Right atrium auricular region (tissue), 2 donors: ENCODE data around the gene VEGFB. TPM values are rescaled to one million over a fixed set of nuclear protein-coding genes. Genes with fewer than 3 reads are reported as not detected.

ENCODE experiments used
- DNase-seq: peaks from one replicate; pipeline ENCODE4 v3.0.0-alpha.2; 2019; ENCODE audit warnings: low spot score
- H3K27ac ChIP-seq, 2 donors: fragments of 200-600 bp; sonication (generic); 1 replicate in 1 of 2; 2 replicates in 1 of 2; pipeline ENCODE4 v1.5.1; 2016 to 2019
- H3K27me3 ChIP-seq, 2 donors: fragments of 200-600 bp; sonication (generic); one replicate each; pipeline versions ENCODE4 v1.5.1 to v1.6.0; 2017 to 2019
- H3K36me3 ChIP-seq: fragments of 200-600 bp; sonication (generic); one replicate; pipeline ENCODE4 v1.5.1; 2016
- H3K4me1 ChIP-seq, 2 donors: fragments of 200-600 bp; sonication (generic); one replicate each; pipeline versions ENCODE4 v1.5.1 to v1.6.0; 2017 to 2019
- H3K4me3 ChIP-seq, 2 donors: fragments of 200-600 bp; sonication (generic); 1 replicate in 1 of 2; 2 replicates in 1 of 2; pipeline ENCODE4 v1.5.1; 2017 to 2019; ENCODE audit warnings: mild to moderate bottlenecking in 1 of 2, moderate library complexity in 1 of 2
- H3K9me3 ChIP-seq, 2 donors: fragments of 200-600 bp; sonication (generic); one replicate each; pipeline ENCODE4 v1.5.1; 2019
- total RNA-seq, 2 donors: library from RNA; depleted of rRNA; stranded (reverse); fragments of >200 nt; gene quantifications; one replicate each; pipeline ENCODE4 v1.1.0, GENCODE V29; 2016
- TF ChIP-seq, protein P1 (sequence below), 2 donors: fragments of 200-600 bp; sonication (generic); IDR thresholded peaks; one replicate each; pipeline ENCODE4 v1.5.1; 2019; ENCODE audit warnings: antibody characterized with exemption in 2 of 2

The VEGFB gene
- total RNA-seq, 2 donors from 2014 or later, result 153 to 201 TPM

DNA sequence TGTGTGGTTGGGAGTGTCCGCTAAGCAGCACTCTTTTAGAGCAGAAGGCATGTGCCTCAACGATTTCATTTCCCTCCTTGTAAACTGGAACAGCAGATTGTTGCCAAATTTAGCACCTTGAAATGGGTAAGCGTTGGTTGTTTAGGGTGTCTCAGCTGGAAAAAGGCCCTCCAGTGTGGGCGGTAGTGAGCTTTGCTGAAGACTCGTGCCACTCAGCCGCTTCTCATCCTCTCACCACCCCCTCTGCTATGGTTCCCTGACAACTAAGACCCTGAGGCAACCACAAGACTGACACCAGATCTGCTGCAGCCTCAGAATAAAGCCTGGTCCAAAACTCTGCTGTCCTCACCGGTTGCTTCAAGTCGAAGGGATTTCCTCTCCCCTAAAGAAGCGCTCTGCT, 37.8 kb upstream of the VEGFB start:
- Histone ChIP-seq H3K9me3 (no peaks in the 10 kb centered on the region), H3K27me3 (no peaks in the 10 kb centered on the region), H3K4me1 (no peaks in the 10 kb centered on the region), H3K4me3 (no peak overlapping the region), H3K36me3 (peaks cover 89% of the 10 kb centered on the region), H3K27ac (no peak overlapping the region)
- TF ChIP-seq, protein P1, sequence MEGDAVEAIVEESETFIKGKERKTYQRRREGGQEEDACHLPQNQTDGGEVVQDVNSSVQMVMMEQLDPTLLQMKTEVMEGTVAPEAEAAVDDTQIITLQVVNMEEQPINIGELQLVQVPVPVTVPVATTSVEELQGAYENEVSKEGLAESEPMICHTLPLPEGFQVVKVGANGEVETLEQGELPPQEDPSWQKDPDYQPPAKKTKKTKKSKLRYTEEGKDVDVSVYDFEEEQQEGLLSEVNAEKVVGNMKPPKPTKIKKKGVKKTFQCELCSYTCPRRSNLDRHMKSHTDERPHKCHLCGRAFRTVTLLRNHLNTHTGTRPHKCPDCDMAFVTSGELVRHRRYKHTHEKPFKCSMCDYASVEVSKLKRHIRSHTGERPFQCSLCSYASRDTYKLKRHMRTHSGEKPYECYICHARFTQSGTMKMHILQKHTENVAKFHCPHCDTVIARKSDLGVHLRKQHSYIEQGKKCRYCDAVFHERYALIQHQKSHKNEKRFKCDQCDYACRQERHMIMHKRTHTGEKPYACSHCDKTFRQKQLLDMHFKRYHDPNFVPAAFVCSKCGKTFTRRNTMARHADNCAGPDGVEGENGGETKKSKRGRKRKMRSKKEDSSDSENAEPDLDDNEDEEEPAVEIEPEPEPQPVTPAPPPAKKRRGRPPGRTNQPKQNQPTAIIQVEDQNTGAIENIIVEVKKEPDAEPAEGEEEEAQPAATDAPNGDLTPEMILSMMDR (IDR thresholded peaks at IDR 0.05), result no peak
- DNase-seq, result no peak

DNA sequence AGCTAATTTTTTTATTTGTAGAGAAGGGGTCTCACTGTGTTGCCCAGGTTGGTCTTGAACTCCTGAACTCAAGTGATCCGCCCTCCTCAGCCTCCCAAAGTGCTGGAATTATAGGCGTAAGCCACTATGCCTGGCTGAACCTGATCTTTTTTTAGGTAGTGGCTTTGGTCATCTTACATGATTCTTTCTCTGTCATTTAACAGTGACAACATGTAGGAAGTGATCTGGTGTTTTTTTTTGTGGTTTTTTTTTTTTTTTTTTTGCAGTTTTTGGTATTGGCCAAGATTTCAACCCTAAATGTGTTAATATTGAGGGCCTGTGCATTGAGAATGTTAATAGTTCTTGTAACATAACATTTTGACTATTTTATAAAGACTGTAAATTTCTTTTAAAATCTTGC, 35.9 kb upstream of the VEGFB start:
- H3K27ac ChIP-seq, result no peak overlapping the region
- DNase-seq, result no peak
- TF ChIP-seq, protein P1 (IDR thresholded peaks at IDR 0.05), result no peak
- H3K36me3 ChIP-seq, result peaks cover 97% of the 10 kb centered on the region
- H3K27me3 ChIP-seq, result no peaks in the 10 kb centered on the region
- H3K4me3 ChIP-seq, result no peak overlapping the region
- no peaks in the 10 kb centered on the region for H3K9me3 ChIP-seq
- H3K4me1 ChIP-seq, result no peaks in the 10 kb centered on the region

DNA sequence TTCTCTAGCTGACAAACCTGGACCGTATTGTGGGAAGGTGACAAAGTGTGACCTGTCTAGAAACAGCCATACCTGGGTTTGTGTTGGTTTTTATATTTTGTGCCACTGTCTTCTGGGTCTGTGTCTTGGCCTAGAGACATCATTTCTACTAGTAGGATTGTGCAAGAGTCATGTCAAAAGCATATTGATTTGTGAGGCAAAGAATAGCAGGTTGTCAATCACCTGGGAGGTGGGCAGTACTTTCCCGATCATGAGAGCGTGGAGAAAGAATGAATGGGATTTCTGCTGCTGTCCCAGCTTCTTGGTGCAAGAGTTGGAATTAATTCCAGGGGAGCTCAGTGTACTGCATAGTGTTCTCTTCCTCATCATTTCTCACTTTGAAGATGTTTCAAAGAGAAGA, 32.8 kb upstream of the VEGFB start:
- H3K4me1 ChIP-seq, result peaks cover 0 to 18% of the 10 kb centered on the region in 2 donors
- H3K36me3 ChIP-seq, result peaks cover 79% of the 10 kb centered on the region
- no peak for DNase-seq
- H3K27ac ChIP-seq, result no peak overlapping the region
- no peaks in the 10 kb centered on the region for H3K27me3 ChIP-seq
- TF ChIP-seq, protein P1 (IDR thresholded peaks at IDR 0.05), result no peak
- H3K9me3 ChIP-seq, result no peaks in the 10 kb centered on the region
- H3K4me3 ChIP-seq, result no peak overlapping the region

DNA sequence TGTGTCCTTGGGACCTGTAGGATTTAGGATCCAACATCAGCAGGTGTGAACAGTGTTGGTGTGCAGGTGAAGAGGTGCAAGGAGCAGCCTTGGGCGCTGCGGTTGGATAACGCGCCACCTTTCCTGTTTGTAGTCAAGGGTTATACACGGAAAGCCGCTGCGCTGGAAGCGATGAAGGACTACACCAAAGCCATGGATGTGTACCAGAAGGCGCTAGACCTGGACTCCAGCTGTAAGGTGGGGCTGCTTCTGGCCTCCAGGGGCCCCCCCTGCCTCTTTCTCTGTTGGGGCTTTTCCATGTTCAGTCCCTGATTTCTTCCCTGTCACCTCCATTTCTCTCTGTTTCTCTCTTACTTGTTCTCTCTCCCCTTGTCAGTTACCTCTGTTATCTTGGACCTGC, 31.4 kb upstream of the VEGFB start:
- no peak for DNase-seq
- Histone ChIP-seq H3K9me3 (no peaks in the 10 kb centered on the region), H3K27me3 (no peaks in the 10 kb centered on the region), H3K27ac (no peak overlapping the region), H3K4me1 (peaks cover 0 to 30% of the 10 kb centered on the region in 2 donors), H3K4me3 (no peak overlapping the region), H3K36me3 (peaks cover 72% of the 10 kb centered on the region)
- TF ChIP-seq, protein P1 (IDR thresholded peaks at IDR 0.05), result no peak

GRCh38 chr11:64203421-64204079, 30.8 kb upstream of the VEGFB start:
- TF ChIP-seq, protein P1 (IDR thresholded peaks at IDR 0.05), result no peak
- no peak overlapping the region for H3K4me3 ChIP-seq
- no peak for DNase-seq
- H3K9me3 ChIP-seq, result no peaks in the 10 kb centered on the region
- no peaks in the 10 kb centered on the region for H3K27me3 ChIP-seq
- peaks cover 0 to 36% of the 10 kb centered on the region in 2 donors for H3K4me1 ChIP-seq
- no peak overlapping the region for H3K27ac ChIP-seq
- H3K36me3 ChIP-seq, result peaks cover 67% of the 10 kb centered on the region

- Histone ChIP-seq H3K27ac (no peak overlapping the region), H3K4me1 (peaks cover 0 to 38% of the 10 kb centered on the region in 2 donors), H3K4me3 (no peak overlapping the region), H3K27me3 (no peaks in the 10 kb centered on the region), H3K36me3 (peaks cover 62% of the 10 kb centered on the region), H3K9me3 (no peaks in the 10 kb centered on the region)
- no peak for DNase-seq
- TF ChIP-seq, protein P1 (IDR thresholded peaks at IDR 0.05), result no peak
These were observed 30.3 kb upstream of the VEGFB start for GRCh38 chr11:64204080-64204440.
